Stimulated activated CD8-positive, alpha-beta memory T cell treated with anti-CD3 and anti-CD28 coated beads, Interleukin-2, amount 100 ng/mL, for 1 hour (primary cell): ENCODE results near the gene JAKMIP1.
"Not testable (repeated sequence)": the region's sequence is repeated elsewhere in the genome, so short reads cannot be mapped to it uniquely, and the experiment has no call there.

Source experiments
- DNase-seq, 2 donors: peaks; one replicate each; pipeline ENCODE4 v3.0.0-alpha.2; 2020; ENCODE audit warnings: low read depth in 2 of 2

JAKMIP1 gene

DNA sequence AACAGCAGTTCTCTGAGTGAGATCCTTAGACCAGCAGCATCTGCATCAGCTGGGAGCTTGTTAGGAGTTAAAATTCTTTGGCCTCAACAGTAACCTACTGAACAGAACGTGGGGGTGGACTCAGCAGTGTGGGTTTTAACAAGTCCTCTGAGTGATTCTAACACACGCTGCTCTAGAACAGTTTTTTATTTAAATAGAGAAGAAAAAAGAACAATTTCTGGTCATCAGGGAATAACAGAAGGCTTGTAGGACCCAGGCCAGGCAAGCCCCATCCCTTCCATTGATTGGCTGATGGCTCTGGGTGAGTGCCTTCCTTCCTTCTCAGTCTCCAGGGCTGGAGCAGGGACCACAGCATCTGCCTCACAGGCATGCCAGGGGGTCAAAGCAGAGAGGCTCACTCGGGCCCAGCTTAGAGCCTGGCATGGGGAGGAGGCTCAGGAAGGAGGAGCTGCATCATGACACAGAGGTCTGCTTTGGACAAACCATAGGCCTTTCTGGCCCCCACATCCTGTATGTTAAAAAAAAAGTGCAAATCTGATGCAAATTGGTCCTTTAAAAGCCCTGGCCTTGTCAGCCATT, 56.7 kb downstream of the JAKMIP1 start:
- DNase-seq = no peak

DNA sequence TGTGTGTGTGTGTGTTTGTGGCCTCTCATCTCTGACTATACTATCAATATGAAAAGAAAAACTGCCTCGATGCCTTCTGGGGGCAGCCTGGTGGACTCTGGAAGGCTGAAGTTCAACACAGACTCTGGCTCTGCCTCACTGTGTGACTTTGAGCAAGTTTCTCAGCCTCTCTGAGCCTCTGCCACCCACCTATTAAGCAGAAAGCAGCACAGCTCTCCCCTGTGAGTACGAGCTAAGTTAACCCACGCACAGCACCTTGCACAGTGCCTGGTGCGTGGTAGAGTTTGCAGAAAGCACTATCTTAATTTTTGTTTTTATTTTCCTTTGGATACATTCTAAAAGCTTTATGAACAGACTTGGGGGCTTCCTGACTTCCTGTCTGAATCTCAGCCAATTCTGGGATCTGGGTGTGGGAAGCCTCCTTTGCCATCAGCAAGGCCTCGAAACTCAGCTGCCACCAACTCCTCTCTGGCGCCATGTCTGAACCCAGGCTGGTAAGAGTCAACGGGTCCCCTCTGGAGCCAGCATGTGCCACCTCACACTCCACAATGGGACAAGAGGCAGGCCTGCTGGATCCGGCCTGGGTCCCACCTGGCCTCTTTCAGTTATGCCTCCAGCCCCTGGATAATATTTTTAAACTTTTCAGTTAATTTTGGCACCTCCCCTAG, 57.3 kb downstream of the JAKMIP1 start:
- DNase-seq = no peak

DNA sequence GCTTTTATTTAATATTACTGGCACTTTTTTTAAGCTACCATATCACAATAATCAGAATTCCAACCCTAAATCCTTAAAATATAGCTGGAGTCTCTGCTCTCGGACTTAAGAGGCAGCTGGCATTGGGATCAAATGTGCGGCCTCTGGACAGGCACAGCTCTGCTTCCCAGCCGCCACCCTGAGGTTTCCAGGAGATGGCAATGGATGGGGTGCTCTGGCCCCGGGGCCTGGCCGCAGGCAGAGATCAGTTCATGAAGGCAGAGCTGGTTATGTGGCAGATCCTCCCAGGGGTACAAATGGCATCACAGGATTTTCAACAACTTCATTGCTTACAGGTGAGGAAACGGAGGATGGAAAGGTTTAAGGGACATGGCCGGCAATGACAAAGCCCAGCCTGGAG, 57.8 kb downstream of the JAKMIP1 start:
- no peak for DNase-seq

DNA sequence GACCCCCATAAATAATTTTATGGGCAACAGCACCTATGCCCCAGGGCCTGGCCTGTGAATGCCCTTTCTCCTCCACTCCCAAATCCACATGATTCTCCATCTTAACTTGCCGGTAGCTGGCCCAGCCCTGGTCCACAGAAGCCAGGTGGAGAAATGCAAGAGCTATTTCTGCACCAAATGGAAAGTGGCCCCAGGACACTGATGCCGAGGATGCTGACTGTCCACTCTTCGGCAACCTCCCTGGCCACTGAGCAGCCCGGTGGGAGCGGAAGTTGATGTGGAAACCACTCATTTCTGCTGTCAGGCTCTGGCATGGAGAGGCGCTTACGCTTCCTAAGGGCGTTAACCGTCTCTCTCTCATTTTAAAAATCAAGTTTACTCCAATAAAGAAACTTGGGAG, 58.8 kb downstream of the JAKMIP1 start:
- DNase-seq = no peak

DNA sequence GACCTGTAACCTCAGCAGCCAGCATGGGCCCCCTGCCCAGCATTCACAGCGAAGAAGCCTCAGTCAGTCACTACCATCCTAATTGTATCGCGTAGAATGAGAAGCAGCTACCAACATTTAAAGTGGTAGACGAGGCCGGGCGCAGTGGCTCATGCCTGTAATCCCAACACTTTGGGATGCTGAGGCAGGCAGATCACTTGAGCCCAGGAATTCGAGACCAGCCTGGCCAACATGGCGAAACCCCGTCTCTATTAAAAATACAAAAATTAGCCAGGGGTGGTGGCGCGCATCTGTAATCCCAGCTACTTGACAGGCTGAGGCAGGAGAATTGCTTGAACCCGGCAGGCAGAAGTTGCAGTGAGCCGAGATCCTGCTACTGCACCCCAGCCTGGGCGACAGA, 59.3 kb downstream of the JAKMIP1 start:
- DNase-seq = not testable (repeated sequence)

DNA sequence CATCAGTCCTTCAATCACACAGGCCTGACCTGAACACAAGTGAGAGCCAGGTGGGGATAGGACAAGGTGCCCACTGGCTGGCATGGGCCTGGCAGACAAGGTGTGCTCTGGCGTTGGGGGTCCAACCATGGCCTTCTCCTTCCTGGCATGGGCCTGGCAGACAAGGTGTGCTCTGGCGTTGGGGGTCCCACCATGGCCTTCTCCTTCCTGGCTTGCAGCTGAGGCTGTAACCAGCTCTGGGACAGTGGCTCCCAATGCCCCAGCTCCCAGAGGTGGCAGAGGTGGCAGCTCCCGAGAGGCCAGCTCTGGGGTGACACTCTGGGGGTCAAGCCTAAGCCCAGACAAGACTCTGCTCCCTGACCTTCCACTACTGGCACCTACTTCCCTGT, 62.6 kb downstream of the JAKMIP1 start:
- no peak for DNase-seq

DNA sequence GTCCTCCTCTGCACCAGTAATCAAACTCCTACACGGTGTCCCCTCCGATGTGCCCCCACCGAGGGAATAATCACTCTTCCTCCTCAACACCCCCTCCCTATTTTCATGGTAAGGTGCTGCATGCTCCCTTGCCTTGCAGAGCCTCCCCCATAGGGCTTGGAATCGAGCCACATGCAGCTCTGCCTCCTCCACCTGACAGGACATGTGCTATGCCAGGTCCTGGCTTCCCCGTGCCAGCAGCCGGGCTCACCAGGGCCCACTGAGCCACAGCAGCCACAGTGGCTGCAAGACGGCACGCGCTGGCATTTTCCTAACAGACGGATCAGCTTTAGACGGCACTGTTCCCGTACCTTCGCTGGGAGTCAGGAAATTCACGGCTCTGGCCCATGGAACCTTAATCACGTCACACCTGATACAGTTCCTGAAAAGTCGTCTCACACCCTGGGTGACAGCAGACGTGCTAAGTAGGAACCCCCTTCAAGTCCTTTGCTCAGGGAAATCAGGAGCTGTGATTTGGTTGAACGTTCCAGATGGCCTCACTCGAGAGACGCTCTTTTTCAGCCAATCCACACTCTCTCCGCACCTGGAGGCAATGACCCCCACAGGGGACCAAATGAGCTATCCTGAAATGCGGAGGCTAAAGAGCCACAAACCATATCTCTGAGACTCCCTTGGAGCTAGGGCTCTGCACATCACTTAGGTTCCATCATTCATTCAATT, 63.2 kb downstream of the JAKMIP1 start:
- no peak for DNase-seq

DNA sequence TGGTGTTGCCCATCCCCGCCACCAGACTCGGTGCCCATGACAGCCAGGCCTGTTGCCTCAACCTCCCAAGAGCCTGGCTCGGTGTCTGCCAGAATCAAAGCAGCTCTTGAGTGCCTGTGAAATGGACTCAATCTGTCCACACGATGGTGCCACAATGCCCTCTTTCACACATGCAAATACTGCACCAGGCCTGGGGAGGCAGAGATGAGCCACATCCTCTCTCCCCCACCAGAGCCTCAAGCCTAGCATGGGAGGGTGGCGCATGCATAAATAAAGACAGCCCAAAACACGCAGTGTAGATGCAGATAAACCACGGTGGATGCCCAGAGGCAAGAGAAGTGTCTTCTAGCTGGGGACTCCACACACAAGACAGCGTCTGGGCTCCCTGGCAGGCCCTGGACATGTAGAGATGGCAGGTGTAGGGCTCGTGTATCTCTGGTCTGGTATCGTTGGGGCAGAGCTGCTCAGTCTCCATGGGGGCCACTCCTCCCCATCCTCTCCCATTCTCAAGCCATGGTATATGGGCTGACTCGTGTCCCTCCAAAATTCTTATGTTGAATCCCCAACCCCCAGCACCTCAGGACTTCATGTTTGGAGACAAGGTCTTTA, 65.6 kb downstream of the JAKMIP1 start:
- peak; percentile 4 to 14 for DNase-seq

DNA sequence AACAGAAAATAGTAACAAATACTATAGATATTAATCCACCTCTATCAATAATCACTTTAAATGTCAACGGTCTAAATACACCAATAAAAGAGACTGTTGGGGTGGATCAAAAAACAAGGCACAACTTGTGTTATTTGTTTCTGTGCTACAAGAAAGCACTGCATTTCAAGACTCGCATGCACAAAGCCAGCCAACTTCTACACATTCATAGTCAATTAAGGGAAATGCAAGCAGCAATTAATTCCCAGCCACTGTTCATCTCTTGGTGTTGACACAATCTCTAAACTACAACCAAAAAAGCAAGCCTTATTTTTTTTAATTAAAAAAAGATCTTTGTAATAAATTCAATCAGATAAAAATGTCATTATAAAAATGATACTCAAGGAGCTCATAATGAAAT, 67.6 kb downstream of the JAKMIP1 start:
- DNase-seq = no peak

DNA sequence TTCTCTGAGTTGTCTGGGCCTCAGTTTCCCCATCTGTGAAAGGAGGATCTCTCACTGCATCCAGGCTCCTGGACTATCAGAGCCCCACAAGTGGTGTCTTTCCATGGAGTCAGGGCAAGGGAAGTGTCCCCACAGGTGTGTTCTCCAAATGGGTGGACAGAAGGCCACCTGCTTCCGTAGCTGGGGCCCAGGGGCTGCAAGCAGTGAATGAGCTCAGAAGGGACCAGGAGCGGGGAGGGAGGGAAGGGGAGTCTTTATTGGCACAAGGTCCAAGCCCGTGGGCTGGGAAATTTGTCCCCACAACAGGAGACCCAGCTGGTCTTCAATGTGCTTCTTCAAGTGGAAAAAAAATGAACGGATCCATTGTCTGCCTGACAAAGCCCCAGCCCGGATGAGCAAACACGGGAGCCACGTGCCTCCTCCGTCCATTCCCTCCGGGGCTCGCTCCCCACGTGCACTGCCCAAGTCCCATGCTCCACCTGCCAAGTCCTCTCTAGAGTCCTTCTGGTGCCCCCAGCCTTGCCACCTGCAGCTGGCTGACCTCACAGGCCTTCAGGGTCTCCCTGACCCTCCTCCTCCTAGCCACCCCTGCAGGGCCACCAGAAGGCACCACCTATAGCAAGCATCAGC, 72.0 kb downstream of the JAKMIP1 start:
- DNase-seq = no peak

DNA sequence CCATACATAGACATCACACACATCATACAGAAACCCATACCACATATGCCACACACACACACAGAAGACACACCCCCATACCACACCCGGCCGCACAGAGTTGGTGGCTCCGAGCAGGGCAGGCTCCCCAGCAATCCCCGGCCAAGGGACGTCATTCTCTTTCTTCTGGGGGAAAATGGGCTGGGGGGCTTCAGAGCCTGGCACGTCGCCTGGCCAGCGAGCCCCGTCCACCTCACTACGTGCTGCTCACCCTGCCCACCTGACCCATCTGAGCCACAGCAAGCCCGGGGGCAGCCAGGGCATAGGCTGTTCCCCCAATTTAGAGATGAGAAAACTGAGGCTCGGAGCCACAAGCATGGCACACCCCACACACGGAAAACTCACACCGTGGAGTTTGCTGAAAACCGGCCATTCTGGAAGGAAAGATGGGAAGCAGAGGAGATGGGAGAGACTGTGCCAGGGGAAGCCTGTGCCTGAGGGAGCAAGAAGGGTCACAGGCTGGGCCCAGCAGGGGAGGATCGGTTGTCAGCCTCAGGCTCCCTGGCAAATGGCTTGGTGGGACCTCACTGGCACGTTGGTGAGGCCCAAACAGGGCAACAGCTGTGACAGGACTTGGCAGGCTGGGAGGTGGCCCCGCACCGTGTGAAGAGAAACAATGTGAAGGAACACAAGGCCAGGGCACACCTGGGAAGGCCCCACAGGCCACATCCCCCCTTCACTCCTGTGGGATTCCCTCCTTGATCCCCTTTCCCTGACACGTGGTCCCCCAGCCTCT, 73.2 kb downstream of the JAKMIP1 start:
- DNase-seq = no peak

DNA sequence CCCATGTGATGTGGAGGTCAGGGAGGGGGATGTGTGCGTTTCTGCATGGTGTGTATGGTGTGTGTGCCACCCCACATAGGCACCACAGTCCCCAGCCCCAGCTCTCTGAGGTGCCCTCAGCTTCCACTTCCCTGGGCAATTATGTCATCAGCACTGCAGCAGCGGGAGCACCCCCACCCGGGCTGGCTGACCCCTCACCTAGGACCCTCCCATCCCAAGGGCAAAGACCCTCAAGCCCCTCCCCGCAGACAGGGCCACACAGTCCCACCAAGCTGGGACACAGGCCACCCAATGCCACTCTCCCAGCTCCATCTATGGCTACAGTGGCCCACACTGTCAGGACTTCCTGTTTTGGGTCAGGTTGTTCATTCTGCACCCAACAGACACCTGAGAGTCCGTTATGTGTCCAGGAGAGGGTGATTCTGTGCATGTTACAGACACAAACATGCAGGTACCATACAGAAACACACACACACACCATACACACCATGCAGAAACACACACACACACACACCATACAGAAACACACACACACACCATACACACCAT, 75.2 kb downstream of the JAKMIP1 start:
- no peak for DNase-seq

DNA sequence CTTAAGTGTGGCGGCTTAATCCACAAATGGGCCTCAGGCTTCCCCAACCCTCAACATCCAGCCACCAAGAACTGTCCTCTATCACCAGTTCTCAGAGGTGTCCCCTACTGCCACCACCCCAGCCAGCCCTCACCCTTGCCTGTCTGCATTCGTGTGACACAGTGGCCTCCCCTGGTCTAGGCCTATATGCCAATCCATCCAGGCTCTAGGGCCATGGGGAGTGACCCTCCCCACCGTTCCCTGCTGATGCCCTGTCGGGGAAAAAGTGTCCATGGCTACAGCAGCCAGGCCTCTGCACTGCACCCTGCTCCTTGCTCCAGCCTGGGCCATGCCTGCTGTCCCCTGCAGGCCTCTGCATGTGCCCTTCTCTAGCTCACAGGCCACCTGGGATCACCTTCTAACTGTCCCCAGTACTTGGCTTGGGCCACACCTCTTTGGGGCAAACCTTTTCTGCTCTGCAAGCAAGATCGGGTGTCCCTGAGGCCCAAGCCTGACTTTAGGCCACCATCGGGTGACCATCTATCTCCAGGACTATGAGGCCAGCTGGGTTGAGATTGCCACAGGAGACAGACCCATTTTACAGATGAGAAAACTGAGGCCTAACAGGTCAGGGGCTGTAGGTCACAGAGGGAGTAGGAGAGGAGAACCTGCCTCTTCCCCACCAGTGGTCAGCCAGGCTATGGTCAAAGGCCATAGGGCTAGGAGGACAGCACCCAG, 75.8 kb downstream of the JAKMIP1 start:
- DNase-seq = no peak

DNA sequence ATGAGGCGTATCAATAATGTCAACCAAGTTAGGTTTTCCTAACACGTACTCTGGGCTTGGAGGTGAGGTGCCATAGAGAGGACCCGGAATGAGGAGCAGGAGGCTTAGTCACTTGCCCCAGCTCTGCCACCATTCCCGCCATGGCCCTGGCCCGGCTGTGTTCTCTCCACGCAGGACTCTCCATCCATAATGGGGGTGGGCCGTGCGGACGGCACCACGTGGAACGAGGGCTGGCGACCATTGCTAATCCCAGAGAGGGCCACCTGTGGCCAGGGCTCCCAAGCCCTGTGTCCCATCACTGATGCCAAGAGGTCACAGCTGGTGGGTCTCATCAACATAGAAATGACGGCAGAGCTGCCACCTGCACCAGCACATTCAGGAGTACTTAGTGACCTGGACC, 76.4 kb downstream of the JAKMIP1 start:
- DNase-seq = no peak

DNA sequence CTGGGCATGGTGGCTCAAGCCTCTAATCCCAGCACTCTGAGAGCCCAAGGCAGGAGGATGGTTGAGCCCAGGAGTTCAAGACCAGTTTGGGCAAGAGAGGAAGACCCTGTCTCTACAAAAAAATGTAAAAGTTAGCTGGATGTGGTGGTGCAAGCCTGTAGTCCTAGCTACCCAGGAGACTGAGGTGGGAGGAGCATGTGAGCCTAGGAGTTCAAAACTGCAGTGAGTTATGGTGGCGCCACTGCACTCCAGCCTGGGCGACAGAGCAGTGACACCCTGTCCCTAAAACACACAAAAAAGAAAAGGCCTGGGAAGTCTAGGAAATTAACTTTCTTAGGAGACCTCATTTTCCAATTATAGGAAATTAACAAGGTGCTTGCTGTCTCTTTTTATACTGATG, 76.8 kb downstream of the JAKMIP1 start:
- no peak for DNase-seq

DNA sequence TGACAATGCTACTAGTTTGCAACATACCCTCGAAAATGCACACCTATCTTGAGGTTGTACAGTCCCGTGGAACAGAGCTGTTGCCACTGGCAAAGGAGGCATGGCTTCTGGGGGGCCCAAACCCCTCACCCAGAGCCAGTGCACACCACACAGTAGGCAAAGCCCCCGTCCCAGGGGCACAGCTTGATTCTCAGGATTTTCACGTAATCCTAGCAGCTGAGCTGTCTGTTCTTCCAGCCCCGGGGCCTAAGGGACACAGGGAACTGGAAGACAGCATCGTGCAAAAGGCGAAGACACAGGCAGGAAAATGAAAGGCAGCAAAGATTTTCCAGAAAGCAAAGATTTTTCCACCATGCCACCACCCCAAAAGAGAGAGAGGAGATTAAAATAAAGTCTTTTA, 77.2 kb downstream of the JAKMIP1 start:
- DNase-seq = no peak

DNA sequence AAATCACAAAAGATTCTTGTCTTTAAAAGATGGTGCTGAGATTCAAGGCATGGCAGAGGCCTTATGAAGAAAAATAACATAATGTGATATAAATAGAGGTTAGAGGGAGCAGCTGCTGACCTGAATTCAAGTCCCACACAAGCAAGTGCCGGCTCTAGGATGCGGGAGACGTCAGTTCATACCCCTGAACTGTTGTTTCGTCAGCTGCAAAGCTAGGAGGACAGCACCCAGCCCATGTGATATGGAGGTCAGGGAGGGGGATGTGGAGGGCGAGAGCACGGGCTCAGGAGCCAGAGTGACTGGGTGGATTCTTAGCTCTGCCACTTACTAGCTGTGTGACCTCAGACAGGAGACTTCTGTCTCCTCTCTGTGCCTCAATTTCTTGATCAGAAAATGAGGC, 77.9 kb downstream of the JAKMIP1 start:
- no peak for DNase-seq

DNA sequence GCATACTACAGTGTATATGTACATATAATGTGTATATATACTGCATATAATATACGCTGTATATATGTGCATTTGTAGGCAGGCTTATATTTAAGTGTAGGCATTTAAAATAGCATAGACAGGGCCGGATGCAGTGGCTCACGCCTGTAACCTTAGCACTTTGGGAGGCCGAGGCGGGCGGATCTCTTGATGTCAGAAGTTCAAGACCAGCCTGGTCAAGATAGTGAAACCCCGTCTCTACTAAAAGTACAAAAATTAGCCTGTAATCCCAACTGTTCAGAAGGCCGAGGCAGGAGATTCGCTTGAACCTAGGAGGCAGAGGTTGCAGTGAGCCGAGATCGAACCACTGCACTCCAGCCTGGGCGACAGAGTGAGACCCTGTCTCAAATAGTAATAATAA, 78.4 kb downstream of the JAKMIP1 start:
- DNase-seq = no peak

DNA sequence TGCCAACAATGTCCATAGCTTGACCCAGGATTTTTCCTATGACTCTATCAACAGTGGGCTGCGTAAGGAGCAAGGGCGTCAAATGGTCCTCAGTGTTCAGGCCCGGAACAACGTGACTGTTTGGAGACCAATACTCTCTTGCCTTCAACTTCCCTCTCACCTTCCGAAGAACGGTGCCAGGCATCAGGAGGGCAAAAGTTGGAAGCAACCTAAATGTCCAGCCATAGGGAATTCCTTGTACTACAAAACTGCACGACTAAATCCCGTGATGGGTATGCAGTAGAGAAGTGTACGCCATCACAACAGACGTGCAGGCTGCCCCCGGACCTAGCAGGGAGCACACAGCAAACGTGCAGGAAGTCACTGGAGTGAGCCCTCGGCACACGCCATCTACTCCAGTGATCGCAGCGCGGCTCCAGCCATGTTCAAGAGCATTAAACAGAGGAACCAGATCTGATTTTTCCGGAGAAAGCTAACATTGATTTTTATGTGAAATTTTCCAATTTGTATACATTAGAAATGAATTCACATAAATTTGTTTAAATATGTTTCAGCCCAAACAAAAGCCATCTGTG, 79.0 kb downstream of the JAKMIP1 start:
- no peak for DNase-seq

DNA sequence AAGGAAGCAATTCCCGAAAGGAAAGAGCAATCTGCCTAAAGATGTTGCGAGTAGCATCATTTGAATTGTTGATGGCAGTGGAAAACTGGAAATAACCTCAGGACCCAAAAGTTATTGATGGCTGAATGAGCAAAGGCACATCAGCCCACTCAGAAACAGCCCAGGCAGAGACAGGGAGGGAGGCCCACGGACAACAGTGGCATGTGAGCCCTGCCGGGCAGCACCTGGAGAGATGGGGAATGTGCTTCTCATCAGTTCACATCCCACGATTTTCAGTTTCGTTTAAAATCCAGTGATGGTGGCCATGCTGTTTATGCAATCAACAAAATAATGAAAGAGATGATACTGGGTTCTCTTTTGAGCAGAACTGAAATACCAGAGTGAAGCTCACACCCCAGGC, 80.0 kb downstream of the JAKMIP1 start:
- no peak for DNase-seq
